Breast epithelium (tissue), 3 donors: ENCODE measurements around the gene C6orf62.

ENCODE experiments used
- CTCF ChIP-seq, 3 donors: fragments of 450-650 bp; IDR thresholded peaks; one replicate each; pipeline ENCODE4 v1.5.1; 2016 to 2017; ENCODE audit warnings: antibody characterized with exemption in 3 of 3, mild to moderate bottlenecking in 3 of 3, moderate library complexity in 3 of 3
- POLR2A ChIP-seq: fragments of 450-650 bp; IDR thresholded peaks from one replicate; pipeline ENCODE4 v1.6.1; 2016; ENCODE audit warnings: antibody characterized with exemption, mild to moderate bottlenecking, moderate library complexity

DNA sequence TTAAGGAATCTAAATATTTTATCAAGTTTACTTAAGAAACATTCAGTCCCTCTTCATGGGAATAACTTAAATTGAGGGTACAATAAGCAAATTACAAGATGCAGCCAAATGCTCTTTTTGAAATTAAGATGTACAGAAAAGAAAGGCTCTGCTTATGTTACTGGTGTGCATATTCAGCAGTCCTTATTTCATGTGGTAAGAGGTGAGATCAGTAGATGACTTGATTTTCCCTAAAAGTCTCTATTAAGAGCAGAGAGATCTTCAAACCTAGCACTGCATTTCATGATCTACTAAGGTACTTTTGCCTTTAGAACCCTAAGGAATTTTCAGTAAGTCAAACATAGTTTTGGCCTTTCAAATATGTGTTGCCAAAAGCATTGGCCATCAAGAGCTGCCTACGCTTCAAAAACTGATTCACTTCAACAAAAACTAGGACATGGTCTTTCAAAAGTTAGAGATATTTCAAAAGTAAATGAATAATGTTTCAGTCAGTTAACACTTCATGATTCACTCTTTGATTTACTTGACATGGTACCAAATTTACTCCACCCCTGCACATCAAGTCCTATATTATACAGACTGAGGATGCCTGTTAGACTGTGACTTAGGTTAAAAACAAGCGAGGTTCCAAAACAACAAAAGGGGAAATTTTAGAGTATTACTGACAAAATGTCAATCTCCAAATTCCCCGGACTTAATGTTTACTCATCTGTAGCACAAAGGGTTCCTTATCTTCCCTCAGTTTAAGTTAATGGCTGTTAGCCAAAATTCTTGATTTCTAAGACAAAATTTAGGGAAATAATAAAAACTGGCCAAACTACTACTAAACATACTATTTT is 19.2 kb downstream of the C6orf62 start:
- TF ChIP-seq POLR2A (no peak), CTCF (IDR thresholded peaks at IDR 0.05) (no peak)
